ENCODE results near the gene ING4.

GRCh38 chr12:6644257-6644596 is 18.7 kb downstream of the ING4 start:
- TF ChIP-seq CSRNP1 (CRISPR knock-in tag; IDR thresholded peaks at IDR 0.05), result no peak
- no peak for TF ChIP-seq ZNF616 (CRISPR knock-in tag; IDR thresholded peaks at IDR 0.05; ENCODE audit: low read depth)
